Osteoblast (primary cell): ENCODE data around the gene CACNA2D1. TPM values are rescaled to one million over a fixed set of nuclear protein-coding genes. Genes with fewer than 3 reads are reported as not detected.

ENCODE experiments used
- DNase-seq: peaks from one replicate; pipeline ENCODE4 v3.0.0; 2011; ENCODE audit warnings: low spot score, mixed read lengths; ENCODE audit not compliant: insufficient read length; ENCODE audit errors: missing footprints
- H2AFZ ChIP-seq: 2 replicates; pipeline ENCODE4 v1.6.0; 2011; ENCODE audit warnings: mild to moderate bottlenecking, low read length
- H3K27ac ChIP-seq: 2 replicates; pipeline ENCODE4 v1.5.1; 2011; ENCODE audit warnings: mild to moderate bottlenecking, low read depth, low read length, moderate library complexity
- H3K27me3 ChIP-seq: 2 replicates; pipeline ENCODE4 v1.6.0; 2012; ENCODE audit warnings: mild to moderate bottlenecking, control low read depth, inconsistent platforms, low read length, moderate library complexity; ENCODE audit not compliant: insufficient read depth
- H3K36me3 ChIP-seq: 2 replicates; pipeline ENCODE4 v1.5.1; 2011; ENCODE audit warnings: mild to moderate bottlenecking, low read length, control low read depth, moderate library complexity; ENCODE audit not compliant: insufficient read depth
- H3K4me1 ChIP-seq: 2 replicates; pipeline ENCODE4 v1.5.1; 2011; ENCODE audit warnings: mild to moderate bottlenecking, low read length, control low read depth, moderate library complexity; ENCODE audit not compliant: insufficient read depth
- H3K4me2 ChIP-seq: 2 replicates; pipeline ENCODE4 v1.6.0; 2011; ENCODE audit warnings: mild to moderate bottlenecking, low read length; ENCODE audit not compliant: insufficient read depth
- H3K4me3 ChIP-seq: fragments of 200-600 bp; sonication (generic); 3 replicates; pipeline ENCODE4 v1.5.1; 2012; ENCODE audit warnings: mild to moderate bottlenecking, low read length, inconsistent platforms; ENCODE audit not compliant: insufficient read depth
- H3K79me2 ChIP-seq: 2 replicates; pipeline ENCODE4 v1.6.0; 2012; ENCODE audit warnings: mild to moderate bottlenecking, low read length, control low read depth, inconsistent platforms; ENCODE audit not compliant: insufficient read depth
- H3K9me3 ChIP-seq: 2 replicates; pipeline ENCODE4 v1.5.1; 2011; ENCODE audit warnings: low read depth, low read length, control low read depth
- H4K20me1 ChIP-seq: 2 replicates; pipeline ENCODE4 v1.6.0; 2012; ENCODE audit warnings: mild to moderate bottlenecking, low read length, control low read depth; ENCODE audit not compliant: insufficient read depth
- CTCF ChIP-seq: IDR thresholded peaks from 2 replicates; pipeline ENCODE4 v1.5.1; 2011; ENCODE audit warnings: mild to moderate bottlenecking, low read depth, low read length, moderate library complexity; ENCODE audit errors: extremely low read depth
- total RNA-seq: library from RNA; depleted of rRNA; stranded (reverse); fragments of >200 nt; gene quantifications from 2 replicates; pipeline ENCODE4 v1.2.3, GENCODE V29; 2012

The CACNA2D1 gene
- total RNA-seq, 1 donor, result 145 TPM

DNA sequence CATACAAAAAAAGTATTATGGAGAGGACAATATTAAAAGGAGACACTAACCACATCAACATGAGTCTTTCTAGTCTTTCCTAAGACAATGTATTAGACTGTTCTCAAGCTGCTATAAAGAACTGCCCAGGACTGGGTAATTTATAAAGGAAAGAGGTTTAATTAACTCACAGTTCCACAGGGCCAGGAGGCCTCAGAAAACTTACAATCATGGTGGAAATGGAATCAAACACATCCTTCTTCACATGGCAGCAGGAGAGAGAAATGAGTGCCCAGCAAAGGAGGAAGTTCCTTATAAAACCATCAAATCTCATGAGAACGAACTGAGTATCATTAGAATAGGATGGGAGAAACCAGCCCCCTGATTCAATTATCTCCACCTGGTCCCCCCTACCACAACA, 25.7 kb downstream of the CACNA2D1 start:
- Histone ChIP-seq H3K36me3 (peaks cover 24% of the 10 kb centered on the region), H3K4me3 (no peak overlapping the region), H2AFZ (no peak overlapping the region)

GRCh38 chr7:82416402-82416801, 27.2 kb downstream of the CACNA2D1 start:
- Histone ChIP-seq H3K79me2 (peaks cover 61% of the 10 kb centered on the region), H3K4me1 (no peaks in the 10 kb centered on the region), H3K36me3 (peaks cover 17% of the 10 kb centered on the region), H3K27me3 (no peaks in the 10 kb centered on the region), H3K9me3 (no peaks in the 10 kb centered on the region), H3K27ac (no peak overlapping the region), H3K4me3 (no peak overlapping the region), H3K4me2 (no peak overlapping the region), H4K20me1 (peaks cover 25% of the 10 kb centered on the region), H2AFZ (no peak overlapping the region)
- no peak for DNase-seq
- TF ChIP-seq CTCF, result no peak

More for the DNA sequence above, 25.7 kb downstream of the CACNA2D1 start:
- DNase-seq, result no peak
- Histone ChIP-seq H3K4me2 (no peak overlapping the region), H3K9me3 (no peaks in the 10 kb centered on the region), H3K27ac (no peak overlapping the region), H3K79me2 (peaks cover 64% of the 10 kb centered on the region), H3K27me3 (no peaks in the 10 kb centered on the region), H4K20me1 (peaks cover 32% of the 10 kb centered on the region), H3K4me1 (no peaks in the 10 kb centered on the region)
- no peak for TF ChIP-seq CTCF

- Histone ChIP-seq H4K20me1 (peaks cover 26% of the 10 kb centered on the region), H3K27ac (no peak overlapping the region), H3K4me2 (no peak overlapping the region), H3K27me3 (no peaks in the 10 kb centered on the region), H3K4me3 (no peak overlapping the region), H3K4me1 (no peaks in the 10 kb centered on the region), H3K79me2 (peaks cover 56% of the 10 kb centered on the region), H3K36me3 (peaks cover 25% of the 10 kb centered on the region), H3K9me3 (no peaks in the 10 kb centered on the region), H2AFZ (no peak overlapping the region)
- DNase-seq, result no peak
- no peak for TF ChIP-seq CTCF
Observed at GRCh38 chr7:82414389-82414788, 29.2 kb downstream of the CACNA2D1 start.

GRCh38 chr7:82413237-82413636, 30.3 kb downstream of the CACNA2D1 start:
- H2AFZ ChIP-seq, result no peak overlapping the region
- H3K27me3 ChIP-seq, result no peaks in the 10 kb centered on the region
- no peaks in the 10 kb centered on the region for H3K9me3 ChIP-seq
- H4K20me1 ChIP-seq, result peaks cover 26% of the 10 kb centered on the region
- no peak overlapping the region for H3K27ac ChIP-seq
- H3K4me3 ChIP-seq, result no peak overlapping the region
- TF ChIP-seq CTCF, result no peak
- H3K79me2 ChIP-seq, result peaks cover 52% of the 10 kb centered on the region
- H3K4me1 ChIP-seq, result no peaks in the 10 kb centered on the region
- no peak for DNase-seq
- H3K4me2 ChIP-seq, result no peak overlapping the region
- H3K36me3 ChIP-seq, result peaks cover 34% of the 10 kb centered on the region
